B cell (primary cell): ENCODE results near the gene EEFSEC. TPM values are rescaled to one million over a fixed set of nuclear protein-coding genes. Genes with fewer than 3 reads are reported as not detected.

Experiments
- ATAC-seq: fragments of 200-7000 bp; cut with Tn5 transposase; one replicate; pipeline ENCODE4 v1.10.0; 2021; ENCODE audit warnings: low read depth, mild to moderate bottlenecking, moderate number of reproducible peaks, moderate library complexity
- CTCF ChIA-PET: fragments of 350-600 bp; sonication (Branson Sonifier 250); formaldehyde crosslinking; loops from one replicate; lab custom pipeline; 2021; ENCODE audit warnings: antibody characterized with exemption, inconsistent platforms; lab: Charles Lee
- POLR2A ChIA-PET: fragments of 350-600 bp; sonication (Branson Sonifier 250); formaldehyde crosslinking; loops from one replicate; lab custom pipeline; 2021; ENCODE audit warnings: antibody characterized with exemption; lab: Charles Lee
- DNase-seq: peaks from one replicate; pipeline ENCODE4 v3.0.0; 2013
- H2AFZ ChIP-seq: 2 replicates; pipeline ENCODE4 v1.6.1; 2012; ENCODE audit warnings: mild to moderate bottlenecking, low read depth, low read length; ENCODE audit not compliant: insufficient read depth, poor library complexity, severe bottlenecking
- H3K27ac ChIP-seq, 2 donors: 1 replicate in 1 of 2; 2 replicates in 1 of 2; pipeline ENCODE4 v1.5.1; 2012 to 2013; ENCODE audit warnings: low read length in 2 of 2, mild to moderate bottlenecking in 2 of 2, moderate library complexity in 1 of 2
- H3K27me3 ChIP-seq, 4 experiments: fragments of 200-600 bp in 1 of 4; sonication (generic) in 1 of 4; replicated peaks in 1 of 4; 1 replicate in 2 of 4; 2 replicates in 2 of 4; pipeline versions ENCODE4 v1.6.1 to v1.7.0; 2013 to 2016; ENCODE audit warnings: low read length in 3 of 4, mild to moderate bottlenecking in 2 of 4, mixed read lengths in 1 of 4, moderate library complexity in 1 of 4; ENCODE audit not compliant: insufficient read depth in 4 of 4, control insufficient read depth in 3 of 4; ENCODE audit errors: control extremely low read depth in 1 of 4
- H3K36me3 ChIP-seq, 2 experiments: replicated peaks in 1 of 2; 1 replicate in 1 of 2; 2 replicates in 1 of 2; pipeline versions ENCODE4 v1.6.1 to v1.7.1; 2013; ENCODE audit warnings: low read length in 1 of 2; ENCODE audit not compliant: insufficient read depth in 2 of 2, control insufficient read depth in 1 of 2; ENCODE audit errors: control extremely low read depth in 1 of 2, extremely low read depth in 1 of 2
- H3K4me1 ChIP-seq, 2 donors: fragments of 200-600 bp in 1 of 2; sonication (generic) in 1 of 2; 1 replicate in 1 of 2; 2 replicates in 1 of 2; pipeline versions ENCODE4 v1.5.1 to v1.6.1; 2013 to 2017; ENCODE audit warnings: low read length in 2 of 2; ENCODE audit not compliant: control insufficient read depth in 2 of 2, insufficient read depth in 2 of 2
- H3K4me2 ChIP-seq: replicated peaks from 2 replicates; pipeline ENCODE3; 2012; ENCODE audit warnings: mild to moderate bottlenecking, low read depth, low read length; ENCODE audit not compliant: poor library complexity, severe bottlenecking
- H3K4me3 ChIP-seq, 5 experiments: fragments of 200-600 bp in 1 of 5; sonication (generic) in 1 of 5; 1 replicate in 3 of 5; 2 replicates in 2 of 5; pipeline versions ENCODE4 v1.5.1 to v1.7.0; 2011 to 2016; ENCODE audit warnings: low read length in 4 of 5, mild to moderate bottlenecking in 4 of 5, low read depth in 2 of 5, control low read depth in 1 of 5, moderate library complexity in 1 of 5; ENCODE audit not compliant: insufficient read depth in 1 of 5; ENCODE audit errors: control extremely low read depth in 1 of 5, extremely low read depth in 1 of 5
- H3K79me2 ChIP-seq: fragments of 200-600 bp; sonication (generic); one replicate; pipeline ENCODE4 v1.6.0; 2016; ENCODE audit warnings: low read length; ENCODE audit not compliant: control insufficient read depth, insufficient read depth
- H3K9ac ChIP-seq: fragments of 200-600 bp; sonication (generic); 2 replicates; pipeline ENCODE4 v1.6.1; 2017; ENCODE audit warnings: mild to moderate bottlenecking, low read length, moderate library complexity
- H3K9me3 ChIP-seq, 3 donors: one replicate each; pipeline versions ENCODE4 v1.6.1 to v1.7.1; 2013; ENCODE audit warnings: low read length in 2 of 3; ENCODE audit not compliant: control insufficient read depth in 2 of 3, insufficient read depth in 1 of 3; ENCODE audit errors: control extremely low read depth in 1 of 3
- H4K20me1 ChIP-seq: 2 replicates; pipeline ENCODE4 v1.6.0; 2012; ENCODE audit warnings: mild to moderate bottlenecking, low read length; ENCODE audit not compliant: insufficient read depth, control insufficient read depth, poor library complexity, severe bottlenecking
- H3K27ac Mint-ChIP-seq: one replicate; pipeline ENCODE4 v1.8.0; 2021; ENCODE audit warnings: mixed read lengths
- H3K27me3 Mint-ChIP-seq: one replicate; pipeline ENCODE4 v1.8.0; 2021; ENCODE audit warnings: mixed read lengths
- H3K4me1 Mint-ChIP-seq: one replicate; pipeline ENCODE4 v1.8.0; 2021; ENCODE audit warnings: mixed read lengths
- H3K4me3 Mint-ChIP-seq: one replicate; pipeline ENCODE4 v1.8.0; 2021; ENCODE audit warnings: mixed read lengths
- H3K9me3 Mint-ChIP-seq: one replicate; pipeline ENCODE4 v1.8.0; 2022; ENCODE audit warnings: mixed read lengths; ENCODE audit not compliant: insufficient read depth
- EZH2 ChIP-seq: IDR thresholded peaks from 2 replicates; pipeline ENCODE4 v1.6.1; 2012; ENCODE audit warnings: borderline replicate concordance, low read depth, mild to moderate bottlenecking, moderate library complexity, low read length; ENCODE audit not compliant: insufficient read depth, poor library complexity, severe bottlenecking
- WGBS: methylation state at CpG from one replicate; pipeline ENCODE4 v1.1.5; 2013; ENCODE audit warnings: missing lambda C conversion rate; ENCODE audit not compliant: insufficient coverage; 5-methylcytosine and 5-hydroxymethylcytosine counted together
- intact Hi-C: fragments of 100-400 bp; cut with micrococcal nuclease; formaldehyde crosslinking; loops from one replicate; pipeline ENCODE4 v1.10.0; 2022
- polyA plus RNA-seq: library from polyadenylated mRNA; depleted of rRNA; stranded (reverse); fragments of >200 nt; gene quantifications from 2 replicates; pipeline ENCODE4 v1.2.3, GENCODE V29; 2012
- total RNA-seq, 2 donors: library from RNA; stranded (reverse); fragments of 120-200 nt in 1 of 2; gene quantifications; 1 replicate in 1 of 2; 2 replicates in 1 of 2; pipeline versions ENCODE4 v1.2.3 to v1.2.4, GENCODE V29; 2013 to 2022
- TF ChIP-seq, protein P1 (sequence below): fragments of 200-600 bp; IDR thresholded peaks from one replicate; pipeline ENCODE4 v1.8.0; 2022; ENCODE audit warnings: antibody characterized with exemption, mild to moderate bottlenecking

EEFSEC gene
- total and polyA plus RNA-seq, 2 donors (not counting 1 experiment from before 2014, with no cell fraction given): 17.9 to 18.4 TPM

DNA sequence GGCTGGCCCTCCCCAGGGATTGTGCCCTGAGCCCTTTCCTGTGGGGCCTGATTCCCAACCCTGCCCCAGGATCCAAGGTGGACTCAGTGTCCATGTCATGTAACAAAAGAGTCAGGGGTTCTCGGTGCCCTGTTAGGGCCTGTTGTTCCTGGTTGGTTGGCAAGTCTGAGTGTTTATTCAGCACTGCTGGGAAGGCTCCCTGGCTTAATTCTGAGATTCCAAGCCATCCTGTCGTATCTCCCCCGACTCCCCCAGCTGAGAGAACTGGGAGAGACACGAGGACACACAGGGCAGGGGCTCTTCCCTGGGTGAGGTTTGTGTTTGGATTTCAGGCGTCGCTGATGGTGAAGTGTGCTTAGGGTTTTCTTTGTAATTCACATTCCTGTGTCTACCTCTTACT lies 78.3 kb downstream of the EEFSEC start:
- intact Hi-C loops: no loop called here
- Mint-ChIP-seq H3K4me1 (peaks cover 15% of the 10 kb centered on the region), H3K9me3 (no peaks in the 10 kb centered on the region), H3K27me3 (no peaks in the 10 kb centered on the region), H3K4me3 (no peak overlapping the region), H3K27ac (no peak overlapping the region)
- CTCF ChIA-PET: no interaction called here
- Histone ChIP-seq H3K9me3 (no peaks in the 10 kb centered on the region), H3K9ac (no peak overlapping the region), H3K4me2 (no peak overlapping the region), H3K79me2 (peaks cover 24% of the 10 kb centered on the region), H3K4me1 (no peaks in the 10 kb centered on the region), H3K4me3 (no peak overlapping the region), H3K27me3 (no peaks in the 10 kb centered on the region), H4K20me1 (peaks cover 19% of the 10 kb centered on the region), H3K36me3 (no peaks in the 10 kb centered on the region), H2AFZ (no peak overlapping the region), H3K27ac (no peak overlapping the region)
- 100% methylated on average over 4 of the region's 6 CpGs for WGBS
- DNase-seq (no peak), ATAC-seq (no peak)
- POLR2A ChIA-PET: no interaction called here
- TF ChIP-seq EZH2: no peak
- TF ChIP-seq, protein P1, sequence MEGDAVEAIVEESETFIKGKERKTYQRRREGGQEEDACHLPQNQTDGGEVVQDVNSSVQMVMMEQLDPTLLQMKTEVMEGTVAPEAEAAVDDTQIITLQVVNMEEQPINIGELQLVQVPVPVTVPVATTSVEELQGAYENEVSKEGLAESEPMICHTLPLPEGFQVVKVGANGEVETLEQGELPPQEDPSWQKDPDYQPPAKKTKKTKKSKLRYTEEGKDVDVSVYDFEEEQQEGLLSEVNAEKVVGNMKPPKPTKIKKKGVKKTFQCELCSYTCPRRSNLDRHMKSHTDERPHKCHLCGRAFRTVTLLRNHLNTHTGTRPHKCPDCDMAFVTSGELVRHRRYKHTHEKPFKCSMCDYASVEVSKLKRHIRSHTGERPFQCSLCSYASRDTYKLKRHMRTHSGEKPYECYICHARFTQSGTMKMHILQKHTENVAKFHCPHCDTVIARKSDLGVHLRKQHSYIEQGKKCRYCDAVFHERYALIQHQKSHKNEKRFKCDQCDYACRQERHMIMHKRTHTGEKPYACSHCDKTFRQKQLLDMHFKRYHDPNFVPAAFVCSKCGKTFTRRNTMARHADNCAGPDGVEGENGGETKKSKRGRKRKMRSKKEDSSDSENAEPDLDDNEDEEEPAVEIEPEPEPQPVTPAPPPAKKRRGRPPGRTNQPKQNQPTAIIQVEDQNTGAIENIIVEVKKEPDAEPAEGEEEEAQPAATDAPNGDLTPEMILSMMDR: no peak

DNA sequence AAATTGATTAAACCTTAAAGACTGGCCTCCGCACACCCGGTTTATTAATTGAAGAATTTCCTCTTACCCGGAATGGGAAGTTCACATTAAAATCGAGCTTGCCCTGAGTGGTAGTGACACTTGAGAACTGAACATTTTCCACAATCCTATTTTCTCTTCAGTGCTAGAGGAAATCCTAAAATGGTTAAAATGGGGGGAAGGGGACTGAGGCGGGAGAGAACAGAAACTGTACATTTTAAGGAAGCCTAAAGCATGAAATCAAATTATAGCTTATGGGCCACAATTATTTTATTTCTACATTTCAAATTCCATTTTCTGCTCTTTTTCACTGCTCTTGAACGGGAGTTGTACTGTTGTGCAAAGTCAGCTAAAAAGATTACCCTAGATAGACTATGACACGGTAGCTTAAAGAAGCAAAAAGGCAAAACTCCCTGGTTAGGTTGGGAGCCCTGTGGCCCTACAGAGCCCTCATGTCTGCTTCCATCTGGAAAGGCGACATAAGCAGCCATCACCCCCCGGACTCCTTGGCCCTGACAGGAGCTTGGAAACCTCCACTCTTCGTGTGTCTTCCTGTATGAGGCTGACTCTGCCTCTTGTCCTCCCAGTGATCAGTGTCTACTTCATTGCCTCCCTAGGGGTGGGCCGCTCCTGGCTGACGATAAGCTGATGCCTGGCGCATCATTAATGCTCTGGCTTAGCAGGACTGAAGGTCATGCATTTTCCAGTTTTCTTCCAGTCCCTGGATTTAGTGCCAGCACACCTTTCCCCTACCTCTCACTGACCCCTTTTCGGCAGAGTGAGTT lies 79.3 kb downstream of the EEFSEC start:
- Histone ChIP-seq H3K36me3 (no peaks in the 10 kb centered on the region), H2AFZ (no peak overlapping the region), H3K79me2 (peaks cover 24% of the 10 kb centered on the region), H3K9me3 (no peaks in the 10 kb centered on the region), H3K4me2 (no peak overlapping the region), H3K4me1 (no peaks in the 10 kb centered on the region), H3K4me3 (no peak overlapping the region), H4K20me1 (peaks cover 15% of the 10 kb centered on the region), H3K9ac (no peak overlapping the region), H3K27ac (no peak overlapping the region), H3K27me3 (no peaks in the 10 kb centered on the region)
- Mint-ChIP-seq H3K4me3 (no peak overlapping the region), H3K27me3 (no peaks in the 10 kb centered on the region), H3K27ac (no peak overlapping the region), H3K9me3 (no peaks in the 10 kb centered on the region), H3K4me1 (peaks cover 17% of the 10 kb centered on the region)
- TF ChIP-seq, protein P1: no peak
- TF ChIP-seq EZH2: no peak
- WGBS: 95% methylated on average over 7 of the region's 14 CpGs
- intact Hi-C loops: no loop called here
- ATAC-seq (no peak), DNase-seq (no peak)
- CTCF ChIA-PET: no interaction called here
- POLR2A ChIA-PET: no interaction called here
